Mucosa of descending colon (tissue), 3 donors: ENCODE results near the gene PTPRN2. TPM values are rescaled to one million over a fixed set of nuclear protein-coding genes. Genes with fewer than 3 reads are reported as not detected.

Experiments used
- ATAC-seq: fragments of 200-7000 bp; cut with Tn5 transposase; one replicate; pipeline ENCODE4 v1.9.1; 2020; ENCODE audit warnings: mild to moderate bottlenecking, moderate library complexity
- DNase-seq, 3 donors: peaks; one replicate each; pipeline ENCODE4 v3.0.0-alpha.2; 2020
- H3K36me3 ChIP-seq: fragments of 200-600 bp; one replicate; pipeline ENCODE4 v1.8.0; 2021; ENCODE audit warnings: low read depth, mild to moderate bottlenecking
- H3K4me1 ChIP-seq: fragments of 200-600 bp; one replicate; pipeline ENCODE4 v1.8.0; 2021; ENCODE audit warnings: low read depth, mild to moderate bottlenecking
- H3K4me3 ChIP-seq: fragments of 200-600 bp; one replicate; pipeline ENCODE4 v1.8.0; 2021; ENCODE audit warnings: mild to moderate bottlenecking
- H3K9me3 ChIP-seq: fragments of 200-600 bp; one replicate; pipeline ENCODE4 v1.8.0; 2021; ENCODE audit warnings: mild to moderate bottlenecking
- CTCF ChIP-seq: fragments of 200-600 bp; IDR thresholded peaks from one replicate; pipeline ENCODE4 v1.8.0; 2022; ENCODE audit warnings: antibody characterized with exemption, mild to moderate bottlenecking
- intact Hi-C, 2 donors: fragments of 100-400 bp; cut with DNase I in 1 of 2; cut with micrococcal nuclease in 1 of 2; formaldehyde crosslinking; loops; one replicate each; pipeline versions ENCODE4 v1.11.0 to v1.11.1; 2022; cut with DNase I, micrococcal nuclease
- total RNA-seq, 3 donors: library from RNA; stranded (reverse); fragmentation: NEBNext Ultra II Directional in 2 of 3; extraction: Animal tissue kit (Norgen Biotek cat#: 25700) in 2 of 3; gene quantifications; one replicate each; pipeline versions ENCODE4 v1.2.1 to v1.2.4, GENCODE V29; 2021 to 2023
- donor health status: DM: no; HTN: no; CAD: no; lungs with moderate emphysema.
- donor health status: DM: no; HTN: no; CAD: no.
- donor health status: DM: no; HTN: yes; CAD: no.

The PTPRN2 gene
- total RNA-seq, 3 donors from 2014 or later, result 12.5 to 28.0 (median 26.2) TPM

- no peak for TF ChIP-seq CTCF
- intact Hi-C loops, result no loop called here
- peaks cover 26% of the 10 kb centered on the region for H3K9me3 ChIP-seq
- H3K36me3 ChIP-seq, result no peaks in the 10 kb centered on the region
- H3K4me3 ChIP-seq, result no peak overlapping the region
- H3K4me1 ChIP-seq, result no peaks in the 10 kb centered on the region
- ATAC-seq (no peak), DNase-seq (no peak)
These were observed 613.5 kb downstream of the PTPRN2 start for GRCh38 chr7:157973971-157974677.

GRCh38 chr7:157972914-157973313 lies 614.7 kb downstream of the PTPRN2 start:
- intact Hi-C loops, result no loop called here
- TF ChIP-seq CTCF, result no peak
- H3K4me3 ChIP-seq, result no peak overlapping the region

GRCh38 chr7:157971501-157971900 lies 616.1 kb downstream of the PTPRN2 start:
- no peak for DNase-seq
- intact Hi-C loops, result no loop called here
- Histone ChIP-seq H3K9me3 (peaks cover 26% of the 10 kb centered on the region), H3K4me3 (no peak overlapping the region), H3K4me1 (no peaks in the 10 kb centered on the region), H3K36me3 (no peaks in the 10 kb centered on the region)
- no peak for ATAC-seq
- no peak for TF ChIP-seq CTCF

More at GRCh38 chr7:157972914-157973313, 614.7 kb downstream of the PTPRN2 start:
- Histone ChIP-seq H3K4me1 (no peaks in the 10 kb centered on the region), H3K9me3 (peaks cover 26% of the 10 kb centered on the region), H3K36me3 (no peaks in the 10 kb centered on the region)
- no peak for ATAC-seq
- DNase-seq, result no peak

GRCh38 chr7:157970744-157971143 lies 616.9 kb downstream of the PTPRN2 start:
- no peak for TF ChIP-seq CTCF
- H3K9me3 ChIP-seq, result peaks cover 26% of the 10 kb centered on the region
- intact Hi-C loops, result no loop called here
- no peak for ATAC-seq
- no peak overlapping the region for H3K4me3 ChIP-seq
- DNase-seq, result no peak
- H3K36me3 ChIP-seq, result no peaks in the 10 kb centered on the region
- H3K4me1 ChIP-seq, result no peaks in the 10 kb centered on the region

GRCh38 chr7:157969995-157970394 lies 617.6 kb downstream of the PTPRN2 start:
- DNase-seq (no peak), ATAC-seq (no peak)
- no peak for TF ChIP-seq CTCF
- Histone ChIP-seq H3K9me3 (peaks cover 23% of the 10 kb centered on the region), H3K4me3 (no peak overlapping the region), H3K36me3 (no peaks in the 10 kb centered on the region), H3K4me1 (no peaks in the 10 kb centered on the region)
- intact Hi-C loops, result no loop called here
